Gastrocnemius medialis (tissue), 4 donors: ENCODE results near the gene CCDC92.

ENCODE experiments used
- CTCF ChIP-seq, 5 experiments: fragments of 450-650 bp in 3 of 5; fragments of 200-600 bp in 2 of 5; sonication (generic) in 2 of 5; IDR thresholded peaks in 4 of 5; conservative IDR thresholded peaks in 1 of 5; 1 replicate in 4 of 5; 2 replicates in 1 of 5; pipeline ENCODE4 v1.5.1; 2016 to 2019; ENCODE audit warnings: antibody characterized with exemption in 5 of 5, mild to moderate bottlenecking in 3 of 5, moderate library complexity in 3 of 5
- POLR2A ChIP-seq, 2 donors: fragments of 450-650 bp; IDR thresholded peaks; one replicate each; pipeline ENCODE4 v1.6.1; 2017; ENCODE audit warnings: antibody characterized with exemption in 2 of 2, mild to moderate bottlenecking in 2 of 2, moderate library complexity in 2 of 2

DNA sequence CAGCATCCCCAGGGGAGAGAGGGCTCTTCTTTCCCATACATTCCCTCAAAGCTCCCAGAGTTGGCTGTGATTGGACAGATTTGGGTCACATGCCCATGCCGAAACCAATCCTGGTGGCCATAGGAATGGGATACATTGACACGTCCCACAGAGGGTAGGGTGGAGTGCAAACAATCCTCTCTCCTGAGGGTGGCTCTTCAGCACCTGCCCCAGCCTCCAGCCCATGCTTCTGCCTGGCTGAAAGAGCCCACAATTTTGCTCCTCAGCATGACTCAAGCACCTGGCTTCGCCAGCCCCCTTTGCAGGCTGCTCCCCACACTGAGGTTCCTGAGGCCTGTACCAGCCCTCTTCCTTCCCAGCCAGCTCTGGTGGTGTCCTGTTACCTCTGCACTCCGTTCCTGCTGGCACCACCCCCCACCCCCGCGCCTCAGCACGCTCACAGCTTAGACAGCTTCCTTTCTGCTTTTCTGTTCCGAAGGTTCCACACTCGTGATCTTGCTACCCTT is 71.7 kb downstream of the CCDC92 start:
- no peak for TF ChIP-seq CTCF (IDR thresholded peaks at IDR 0.05 in 4 of 5, conservative IDR thresholded peaks at IDR 0.05 in 1 of 5)
- TF ChIP-seq POLR2A (IDR thresholded peaks at IDR 0.05): no peak
